HepG2 (cell line): ENCODE results near the gene ERCC6L2. TPM values are rescaled to one million over a fixed set of nuclear protein-coding genes. Genes with fewer than 3 reads are reported as not detected.
A peak's percentile ranks its signal among the peaks of the same experiment; 100 is the strongest.

Experiments used
- ARNT2 ChIP-seq: sonication (generic); formaldehyde crosslinking; IDR thresholded peaks from 2 replicates; pipeline ENCODE4 v1.8.0; 2022; ENCODE audit warnings: mild to moderate bottlenecking, low read depth, missing genetic modification reagents, moderate library complexity
- EEA1 ChIP-seq: sonication (generic); formaldehyde crosslinking; IDR thresholded peaks from 2 replicates; pipeline ENCODE4 v1.5.1; 2020; ENCODE audit warnings: mild to moderate bottlenecking, missing genetic modification reagents, borderline replicate concordance
- MEF2D ChIP-seq: sonication (generic); formaldehyde crosslinking; IDR thresholded peaks from 2 replicates; pipeline ENCODE4 v1.5.1; 2020; ENCODE audit warnings: mild to moderate bottlenecking, missing genetic modification reagents
- MIER2 ChIP-seq: IDR thresholded peaks from 2 replicates; pipeline ENCODE4 v1.6.1; 2016; ENCODE audit warnings: missing biosample characterization, missing genetic modification reagents
- MTF2 ChIP-seq: sonication (generic); formaldehyde crosslinking; IDR thresholded peaks from 2 replicates; pipeline ENCODE4 v1.5.0; 2020; ENCODE audit warnings: missing genetic modification reagents, borderline replicate concordance
- REL ChIP-seq: sonication (generic); formaldehyde crosslinking; conservative IDR thresholded peaks from 2 replicates; pipeline ENCODE4 v1.8.0; 2022; ENCODE audit warnings: mild to moderate bottlenecking, missing genetic modification reagents, moderate library complexity
- TBL1XR1 ChIP-seq: fragments of 150-350 bp; IDR thresholded peaks from 2 replicates; pipeline ENCODE4 v1.6.1; 2014; ENCODE audit warnings: borderline replicate concordance, low read length; ENCODE audit not compliant: partially characterized antibody
- TCF12 ChIP-seq, 2 experiments: fragments of 450-650 bp in 1 of 2; sonication (generic) in 1 of 2; formaldehyde crosslinking in 1 of 2; IDR thresholded peaks; 2 replicates each; pipeline versions ENCODE4 v1.6.1 to v1.8.0; 2017 to 2022; ENCODE audit warnings: antibody characterized with exemption in 1 of 2, mild to moderate bottlenecking in 1 of 2, missing genetic modification reagents in 1 of 2, moderate library complexity in 1 of 2
- WIZ ChIP-seq: sonication (generic); formaldehyde crosslinking; IDR thresholded peaks from 2 replicates; pipeline ENCODE4 v1.5.1; 2020; ENCODE audit warnings: mild to moderate bottlenecking, missing genetic modification reagents
- ZNF205 ChIP-seq: IDR thresholded peaks from 2 replicates; pipeline ENCODE4 v1.6.1; 2018; ENCODE audit warnings: missing biosample characterization, missing genetic modification reagents
- ZNF598 ChIP-seq: sonication (generic); formaldehyde crosslinking; IDR thresholded peaks from 2 replicates; pipeline ENCODE4 v1.5.1; 2020; ENCODE audit warnings: mild to moderate bottlenecking, missing genetic modification reagents, borderline replicate concordance
- polyA plus RNA-seq, 8 experiments: library from polyadenylated mRNA; depleted of rRNA in 3 of 8; stranded (reverse) in 7 of 8; unstranded in 1 of 8; fragments of >200 nt; fragmentation: Illumina TruSeq in 4 of 8; extraction: Trizol in 4 of 8; gene quantifications; 2 replicates each; pipeline versions ENCODE4 v1.2.1 to v1.2.3, GENCODE V29; 2011 to 2016; ENCODE audit warnings: low read depth in 4 of 8, missing spikeins in 1 of 8, mixed read lengths in 1 of 8; ENCODE audit not compliant: insufficient read depth in 1 of 8
- total RNA-seq, 5 experiments: library from RNA; depleted of rRNA; stranded (reverse); fragments of >200 nt; fragmentation: Illumina TruSeq; extraction: Trizol; gene quantifications; 2 replicates each; pipeline ENCODE4 v1.2.3, GENCODE V29; 2016; ENCODE audit warnings: low read depth in 1 of 5
- TF ChIP-seq, protein P1 (sequence below): sonication (generic); formaldehyde crosslinking; IDR thresholded peaks from 2 replicates; pipeline ENCODE4 v1.4.0; 2020; ENCODE audit warnings: missing genetic modification reagents
- TF ChIP-seq, protein P2 (sequence below): sonication (generic); formaldehyde crosslinking; IDR thresholded peaks from 2 replicates; pipeline ENCODE4 v1.5.1; 2020; ENCODE audit warnings: missing genetic modification reagents, mild to moderate bottlenecking, borderline replicate concordance
- TF ChIP-seq, protein P3 (sequence below): sonication (generic); formaldehyde crosslinking; conservative IDR thresholded peaks from 2 replicates; pipeline ENCODE4 v1.8.1; 2023; ENCODE audit warnings: missing genetic modification reagents
- TF ChIP-seq, protein P4 (sequence below), 2 experiments: sonication (generic) in 1 of 2; formaldehyde crosslinking in 1 of 2; IDR thresholded peaks; 2 replicates each; pipeline versions ENCODE4 v1.5.1 to v1.6.1; 2011 to 2020; ENCODE audit warnings: borderline replicate concordance in 1 of 2, low read depth in 1 of 2, low read length in 1 of 2, mild to moderate bottlenecking in 1 of 2, missing genetic modification reagents in 1 of 2, moderate library complexity in 1 of 2
- TF ChIP-seq, protein P5 (sequence below): sonication (generic); formaldehyde crosslinking; conservative IDR thresholded peaks from 2 replicates; pipeline ENCODE4 v1.8.0; 2022; ENCODE audit warnings: low read depth, missing genetic modification reagents

The ERCC6L2 gene
- total and polyA plus RNA-seq, 2 of the 13 experiments (the other 11 are each of a cell fraction or from before 2014, with no cell fraction given), result 13.4 to 45.9 TPM

DNA sequence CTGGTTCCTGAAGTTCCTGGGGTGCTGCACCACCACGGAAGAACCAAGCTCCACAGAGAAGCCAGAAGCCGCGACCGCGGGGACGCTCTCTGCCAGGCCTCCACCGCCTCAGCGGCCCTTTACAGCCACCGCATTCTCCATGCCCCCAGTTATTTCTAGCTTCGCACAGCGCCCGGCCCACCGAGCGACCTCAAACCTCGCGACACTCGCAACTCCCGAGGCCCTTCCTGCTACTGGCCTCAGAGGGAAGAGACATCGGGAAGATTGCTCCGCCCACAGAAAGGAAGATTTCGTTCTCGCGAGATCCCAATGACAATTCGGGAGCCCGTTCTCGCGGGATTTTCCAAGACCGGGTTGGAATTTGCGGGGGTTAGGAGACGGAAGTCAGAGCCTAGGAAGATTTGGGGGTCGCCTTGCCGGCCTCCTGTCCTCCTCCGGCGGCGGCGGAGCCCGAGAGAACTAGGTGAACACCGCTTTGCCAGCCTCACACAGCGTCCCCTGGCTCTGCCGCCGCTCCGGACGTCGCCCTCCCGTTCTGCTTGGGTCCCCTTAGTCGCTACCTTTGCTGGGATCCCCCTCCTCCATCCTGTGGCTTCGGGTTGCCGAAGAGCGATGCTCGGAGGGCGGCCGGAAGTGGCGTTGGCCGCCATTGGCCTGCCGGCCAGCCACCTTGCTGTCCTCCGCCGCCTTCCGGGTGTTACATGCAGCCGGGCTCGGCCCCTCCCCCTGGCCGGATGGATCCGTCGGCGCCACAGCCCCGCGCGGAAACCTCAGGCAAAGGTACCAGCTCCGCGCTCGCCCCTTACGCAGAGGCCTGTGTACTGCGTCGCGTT is at the start of gene ERCC6L2 (continued):
- TF ChIP-seq ZNF598, result no peak
- peak; percentile 91 for TF ChIP-seq ARNT2 (CRISPR knock-in tag)
- TF ChIP-seq EEA1 (CRISPR knock-in tag), result peak; percentile 86; the same call in 1 of the 2 replicates
- TF ChIP-seq, protein P1, sequence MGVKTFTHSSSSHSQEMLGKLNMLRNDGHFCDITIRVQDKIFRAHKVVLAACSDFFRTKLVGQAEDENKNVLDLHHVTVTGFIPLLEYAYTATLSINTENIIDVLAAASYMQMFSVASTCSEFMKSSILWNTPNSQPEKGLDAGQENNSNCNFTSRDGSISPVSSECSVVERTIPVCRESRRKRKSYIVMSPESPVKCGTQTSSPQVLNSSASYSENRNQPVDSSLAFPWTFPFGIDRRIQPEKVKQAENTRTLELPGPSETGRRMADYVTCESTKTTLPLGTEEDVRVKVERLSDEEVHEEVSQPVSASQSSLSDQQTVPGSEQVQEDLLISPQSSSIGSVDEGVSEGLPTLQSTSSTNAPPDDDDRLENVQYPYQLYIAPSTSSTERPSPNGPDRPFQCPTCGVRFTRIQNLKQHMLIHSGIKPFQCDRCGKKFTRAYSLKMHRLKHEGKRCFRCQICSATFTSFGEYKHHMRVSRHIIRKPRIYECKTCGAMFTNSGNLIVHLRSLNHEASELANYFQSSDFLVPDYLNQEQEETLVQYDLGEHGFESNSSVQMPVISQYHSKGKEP, result no peak; the same call in 1 of the 2 replicates
- peak; percentile 96 for TF ChIP-seq MTF2 (CRISPR knock-in tag)
- no peak for TF ChIP-seq MIER2 (CRISPR knock-in tag)
- no peak; the same call in none of the 2 replicates for TF ChIP-seq MEF2D (CRISPR knock-in tag)
- TF ChIP-seq, protein P2, sequence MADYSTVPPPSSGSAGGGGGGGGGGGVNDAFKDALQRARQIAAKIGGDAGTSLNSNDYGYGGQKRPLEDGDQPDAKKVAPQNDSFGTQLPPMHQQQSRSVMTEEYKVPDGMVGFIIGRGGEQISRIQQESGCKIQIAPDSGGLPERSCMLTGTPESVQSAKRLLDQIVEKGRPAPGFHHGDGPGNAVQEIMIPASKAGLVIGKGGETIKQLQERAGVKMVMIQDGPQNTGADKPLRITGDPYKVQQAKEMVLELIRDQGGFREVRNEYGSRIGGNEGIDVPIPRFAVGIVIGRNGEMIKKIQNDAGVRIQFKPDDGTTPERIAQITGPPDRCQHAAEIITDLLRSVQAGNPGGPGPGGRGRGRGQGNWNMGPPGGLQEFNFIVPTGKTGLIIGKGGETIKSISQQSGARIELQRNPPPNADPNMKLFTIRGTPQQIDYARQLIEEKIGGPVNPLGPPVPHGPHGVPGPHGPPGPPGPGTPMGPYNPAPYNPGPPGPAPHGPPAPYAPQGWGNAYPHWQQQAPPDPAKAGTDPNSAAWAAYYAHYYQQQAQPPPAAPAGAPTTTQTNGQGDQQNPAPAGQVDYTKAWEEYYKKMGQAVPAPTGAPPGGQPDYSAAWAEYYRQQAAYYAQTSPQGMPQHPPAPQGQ (CRISPR knock-in tag), result no peak
- TF ChIP-seq, protein P3, sequence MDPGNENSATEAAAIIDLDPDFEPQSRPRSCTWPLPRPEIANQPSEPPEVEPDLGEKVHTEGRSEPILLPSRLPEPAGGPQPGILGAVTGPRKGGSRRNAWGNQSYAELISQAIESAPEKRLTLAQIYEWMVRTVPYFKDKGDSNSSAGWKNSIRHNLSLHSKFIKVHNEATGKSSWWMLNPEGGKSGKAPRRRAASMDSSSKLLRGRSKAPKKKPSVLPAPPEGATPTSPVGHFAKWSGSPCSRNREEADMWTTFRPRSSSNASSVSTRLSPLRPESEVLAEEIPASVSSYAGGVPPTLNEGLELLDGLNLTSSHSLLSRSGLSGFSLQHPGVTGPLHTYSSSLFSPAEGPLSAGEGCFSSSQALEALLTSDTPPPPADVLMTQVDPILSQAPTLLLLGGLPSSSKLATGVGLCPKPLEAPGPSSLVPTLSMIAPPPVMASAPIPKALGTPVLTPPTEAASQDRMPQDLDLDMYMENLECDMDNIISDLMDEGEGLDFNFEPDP (CRISPR knock-in tag), result no peak
- 0 out of 2 replicates have a peak, but pooled peaks have one; percentile 66 for TF ChIP-seq ZNF205 (CRISPR knock-in tag)
- TF ChIP-seq REL (CRISPR knock-in tag), result no peak
- TF ChIP-seq, protein P4, sequence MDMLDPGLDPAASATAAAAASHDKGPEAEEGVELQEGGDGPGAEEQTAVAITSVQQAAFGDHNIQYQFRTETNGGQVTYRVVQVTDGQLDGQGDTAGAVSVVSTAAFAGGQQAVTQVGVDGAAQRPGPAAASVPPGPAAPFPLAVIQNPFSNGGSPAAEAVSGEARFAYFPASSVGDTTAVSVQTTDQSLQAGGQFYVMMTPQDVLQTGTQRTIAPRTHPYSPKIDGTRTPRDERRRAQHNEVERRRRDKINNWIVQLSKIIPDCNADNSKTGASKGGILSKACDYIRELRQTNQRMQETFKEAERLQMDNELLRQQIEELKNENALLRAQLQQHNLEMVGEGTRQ (IDR thresholded peaks at IDR 0.05; ENCODE audit: low read depth, low read length), result no peak
- TF ChIP-seq, protein P4 (CRISPR knock-in tag; IDR thresholded peaks at IDR 0.05; ENCODE audit: borderline replicate concordance), result 0 out of 2 replicates have a peak, but pooled peaks have one; percentile 30
- TF ChIP-seq WIZ (CRISPR knock-in tag), result peak; percentile 95
- TF ChIP-seq, protein P5, sequence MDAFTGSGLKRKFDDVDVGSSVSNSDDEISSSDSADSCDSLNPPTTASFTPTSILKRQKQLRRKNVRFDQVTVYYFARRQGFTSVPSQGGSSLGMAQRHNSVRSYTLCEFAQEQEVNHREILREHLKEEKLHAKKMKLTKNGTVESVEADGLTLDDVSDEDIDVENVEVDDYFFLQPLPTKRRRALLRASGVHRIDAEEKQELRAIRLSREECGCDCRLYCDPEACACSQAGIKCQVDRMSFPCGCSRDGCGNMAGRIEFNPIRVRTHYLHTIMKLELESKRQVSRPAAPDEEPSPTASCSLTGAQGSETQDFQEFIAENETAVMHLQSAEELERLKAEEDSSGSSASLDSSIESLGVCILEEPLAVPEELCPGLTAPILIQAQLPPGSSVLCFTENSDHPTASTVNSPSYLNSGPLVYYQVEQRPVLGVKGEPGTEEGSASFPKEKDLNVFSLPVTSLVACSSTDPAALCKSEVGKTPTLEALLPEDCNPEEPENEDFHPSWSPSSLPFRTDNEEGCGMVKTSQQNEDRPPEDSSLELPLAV (CRISPR knock-in tag), result no peak
- TF ChIP-seq TBL1XR1, result peak; percentile 31
- TF ChIP-seq TCF12 (IDR thresholded peaks at IDR 0.05), result no peak
- peak; percentile 97 for TF ChIP-seq TCF12 (CRISPR knock-in tag; IDR thresholded peaks at IDR 0.05)
